ENCODE measurements around the gene POM121C. TPM values are rescaled to one million over a fixed set of nuclear protein-coding genes. Genes with fewer than 3 reads are reported as not detected.
"Not testable (repeated sequence)": the region's sequence is repeated elsewhere in the genome, so short reads cannot be mapped to it uniquely, and the experiment has no call there.

POM121C gene
- 8.2 and 8.3 TPM in 2 replicates for total RNA-seq (2014; rRNA removed; shearing (Covaris generic))

- peak; percentile 89 for DNase-seq (ENCODE audit: low read depth)
Measured at GRCh38 chr7:75485979-75486643, at the start of gene POM121C. POM121C (minus strand) TSS chr7:75486299; CDS start chr7:75441496, 44,803 bp downstream.

GRCh38 chr7:75534727-75535307 lies 48.7 kb upstream of the POM121C start:
- DNase-seq (ENCODE audit: low read depth), result peak; percentile 69

- DNase-seq (ENCODE audit: low read depth), result no peak
Measured at GRCh38 chr7:75533926-75534325, 47.8 kb upstream of the POM121C start.

- no peak for DNase-seq (ENCODE audit: low read depth)
Measured at GRCh38 chr7:75532639-75533038, 46.5 kb upstream of the POM121C start.

GRCh38 chr7:75531359-75531821 lies 45.3 kb upstream of the POM121C start:
- DNase-seq (ENCODE audit: low read depth), result peak; percentile 46

- DNase-seq (ENCODE audit: low read depth), result not testable (repeated sequence)
Measured at GRCh38 chr7:75527224-75527722, 41.2 kb upstream of the POM121C start.

- not testable (repeated sequence) for DNase-seq (ENCODE audit: low read depth)
Measured at GRCh38 chr7:75521727-75522126, 35.6 kb upstream of the POM121C start.

GRCh38 chr7:75518842-75519241 lies 32.7 kb upstream of the POM121C start:
- not testable (repeated sequence) for DNase-seq (ENCODE audit: low read depth)

- DNase-seq (ENCODE audit: low read depth), result not testable (repeated sequence)
Measured at GRCh38 chr7:75509033-75509432, 22.9 kb upstream of the POM121C start.

- not testable (repeated sequence) for DNase-seq (ENCODE audit: low read depth)
Measured at GRCh38 chr7:75492020-75492419, 5.9 kb upstream of the POM121C start, which contains the start of gene SPDYE5. SPDYE5 (plus strand) TSS chr7:75492320; CDS start chr7:75494048, 1,728 bp downstream.

- DNase-seq (ENCODE audit: low read depth), result not testable (repeated sequence)
Measured at GRCh38 chr7:75485355-75485978, 632 bp downstream of the POM121C start.

GRCh38 chr7:75480313-75480712 lies 5.8 kb downstream of the POM121C start:
- DNase-seq (ENCODE audit: low read depth), result not testable (repeated sequence)

- DNase-seq (ENCODE audit: low read depth), result not testable (repeated sequence)
Measured at GRCh38 chr7:75477457-75477856, 8.6 kb downstream of the POM121C start.

GRCh38 chr7:75470166-75470565 lies 15.9 kb downstream of the POM121C start:
- DNase-seq (ENCODE audit: low read depth), result not testable (repeated sequence)

GRCh38 chr7:75460541-75460940 lies 25.6 kb downstream of the POM121C start:
- not testable (repeated sequence) for DNase-seq (ENCODE audit: low read depth)

GRCh38 chr7:75458034-75458433 lies 28.1 kb downstream of the POM121C start:
- DNase-seq (ENCODE audit: low read depth), result not testable (repeated sequence)

GRCh38 chr7:75456403-75456802 lies 29.7 kb downstream of the POM121C start:
- DNase-seq (ENCODE audit: low read depth), result not testable (repeated sequence)

GRCh38 chr7:75452494-75452955 lies 33.6 kb downstream of the POM121C start:
- DNase-seq (ENCODE audit: low read depth), result not testable (repeated sequence)

- DNase-seq (ENCODE audit: low read depth), result not testable (repeated sequence)
Measured at GRCh38 chr7:75449946-75450345, 36.2 kb downstream of the POM121C start.

- DNase-seq (ENCODE audit: low read depth), result peak; percentile 54
Measured at GRCh38 chr7:75442465-75443111, 43.5 kb downstream of the POM121C start.

- not testable (repeated sequence) for DNase-seq (ENCODE audit: low read depth)
Measured at GRCh38 chr7:75442101-75442464, 44.0 kb downstream of the POM121C start.

- not testable (repeated sequence) for DNase-seq (ENCODE audit: low read depth)
Measured at GRCh38 chr7:75439000-75439399, 47.1 kb downstream of the POM121C start.
